ENCODE measurements around the gene NT5DC2.

- TF ChIP-seq CTCF (IDR thresholded peaks at IDR 0.05; ENCODE audit: low read depth, low read length): no peak
- TF ChIP-seq EZH2phosphoT487 (IDR thresholded peaks at IDR 0.05; ENCODE audit: low read depth): no peak
Measured at GRCh38 chr3:52477076-52477795, 56.4 kb downstream of the NT5DC2 start.

All from OCI-LY3 (cell line).